Activated T-helper 2 cell treated with anti-CD3 and anti-CD28 coated beads, Interferon-gamma antibody, Interleukin-2, Interleukin-4, amounts not matched to agents 10 μg/mL and 5 μg/mL and 100 μg/mL, durations not matched to agents 14 hours and 24 hours and 36 hours (primary cell): ENCODE results near the gene MARCHF9. TPM values are rescaled to one million over a fixed set of nuclear protein-coding genes. Genes with fewer than 3 reads are reported as not detected.

Experiments
- DNase-seq: peaks from one replicate; pipeline ENCODE4 v3.0.0; 2021; ENCODE audit warnings: low spot score
- H3K27ac Mint-ChIP-seq: one replicate; pipeline ENCODE4 v1.8.0; 2021; ENCODE audit warnings: mixed read lengths
- H3K27me3 Mint-ChIP-seq: one replicate; pipeline ENCODE4 v1.8.0; 2021; ENCODE audit warnings: low read depth, mixed read lengths
- H3K36me3 Mint-ChIP-seq: one replicate; pipeline ENCODE4 v1.8.0; 2021; ENCODE audit warnings: low read depth, mixed read lengths
- H3K4me1 Mint-ChIP-seq: one replicate; pipeline ENCODE4 v1.8.0; 2021; ENCODE audit warnings: low read depth, mixed read lengths
- H3K4me3 Mint-ChIP-seq: one replicate; pipeline ENCODE4 v1.8.0; 2021; ENCODE audit warnings: low read depth, mild to moderate bottlenecking, moderate library complexity, mixed read lengths
- H3K9me3 Mint-ChIP-seq: one replicate; pipeline ENCODE4 v1.8.0; 2021; ENCODE audit warnings: mixed read lengths
- intact Hi-C: fragments of 100-400 bp; cut with micrococcal nuclease; formaldehyde crosslinking; loops from one replicate; pipeline ENCODE4 v1.15.1; 2023
- total RNA-seq: library from RNA; stranded (reverse); gene quantifications from 2 replicates; pipeline ENCODE4 v1.2.3, GENCODE V29; 2022

Gene MARCHF9
- total RNA-seq, 1 donor from 2014 or later: 26.2 TPM

GRCh38 chr12:57737467-57738460 lies 17.1 kb upstream of the MARCHF9 start:
- Mint-ChIP-seq H3K36me3 (peaks cover 36% of the 10 kb centered on the region), H3K27me3 (no peaks in the 10 kb centered on the region), H3K27ac (no peak overlapping the region), H3K4me1 (peaks cover 28% of the 10 kb centered on the region), H3K9me3 (no peaks in the 10 kb centered on the region), H3K4me3 (no peak overlapping the region)
- DNase-seq: no peak
- intact Hi-C loops: no loop called here

- Mint-ChIP-seq H3K27me3 (no peaks in the 10 kb centered on the region), H3K36me3 (peaks cover 31% of the 10 kb centered on the region), H3K4me3 (peak within 1 kb of the TSS; percentile 51), H3K4me1 (peaks cover 28% of the 10 kb centered on the region), H3K27ac (peak within 1 kb of the TSS; percentile 75), H3K9me3 (no peaks in the 10 kb centered on the region)
- DNase-seq: no peak
- intact Hi-C loops: no loop called here
Measured at GRCh38 chr12:57738661-57739237, 16.2 kb upstream of the MARCHF9 start, which contains the start of gene AGAP2. Gene AGAP2 (minus strand): TSS chr12:57738742. CDS start chr12:57738246, 496 bp downstream.

GRCh38 chr12:57739387-57739786 lies 15.5 kb upstream of the MARCHF9 start:
- Mint-ChIP-seq H3K9me3 (no peaks in the 10 kb centered on the region), H3K4me3 (peak overlapping the region; percentile 51)
- intact Hi-C loops: no loop called here

DNA sequence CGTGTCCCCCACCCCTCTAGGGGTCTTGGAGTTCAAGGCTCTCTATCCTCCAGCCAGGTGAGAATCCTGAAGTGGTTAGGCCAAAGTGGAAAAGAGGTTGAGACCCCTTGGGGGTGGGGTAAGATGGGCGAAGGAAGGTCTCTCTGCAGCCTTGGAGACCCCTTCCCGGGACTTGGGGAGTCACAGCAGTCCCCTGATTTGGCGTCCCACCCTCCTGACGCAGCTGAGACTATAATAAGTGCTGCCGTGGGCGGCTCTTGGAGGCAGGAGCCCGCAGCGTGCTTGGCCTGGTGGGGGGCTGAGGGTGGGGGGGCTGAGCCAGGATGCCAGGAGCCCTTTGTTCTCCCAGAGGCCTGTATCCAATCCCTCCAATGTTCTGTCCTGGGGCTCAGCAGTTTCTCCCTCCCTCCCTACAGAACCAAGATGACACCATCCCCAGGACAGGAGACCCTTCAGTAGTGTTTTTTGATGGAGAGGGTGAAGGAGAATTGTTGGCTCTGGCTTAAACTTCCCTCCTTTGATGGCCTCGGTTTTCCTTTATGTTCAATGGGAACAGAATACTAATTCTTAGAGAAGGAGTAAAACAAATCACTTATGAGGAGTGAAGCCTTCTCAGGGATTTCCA lies 14.9 kb upstream of the MARCHF9 start:
- Mint-ChIP-seq H3K9me3 (no peaks in the 10 kb centered on the region), H3K4me1 (peaks cover 36% of the 10 kb centered on the region), H3K36me3 (peaks cover 22% of the 10 kb centered on the region), H3K27me3 (no peaks in the 10 kb centered on the region), H3K27ac (no peak overlapping the region), H3K4me3 (peak overlapping the region; percentile 51)
- intact Hi-C loops: loop anchor here (5.0 kb wide), 2 partner anchors 108 to 253 kb away; partner anchors contain the start of genes B4GALNT1 and MARS1
- DNase-seq: no peak

More at GRCh38 chr12:57739387-57739786, 15.5 kb upstream of the MARCHF9 start:
- DNase-seq: no peak
- H3K36me3 Mint-ChIP-seq: peaks cover 29% of the 10 kb centered on the region
- H3K27ac Mint-ChIP-seq: peak overlapping the region; percentile 75
- peaks cover 35% of the 10 kb centered on the region for H3K4me1 Mint-ChIP-seq
- H3K27me3 Mint-ChIP-seq: no peaks in the 10 kb centered on the region

DNA sequence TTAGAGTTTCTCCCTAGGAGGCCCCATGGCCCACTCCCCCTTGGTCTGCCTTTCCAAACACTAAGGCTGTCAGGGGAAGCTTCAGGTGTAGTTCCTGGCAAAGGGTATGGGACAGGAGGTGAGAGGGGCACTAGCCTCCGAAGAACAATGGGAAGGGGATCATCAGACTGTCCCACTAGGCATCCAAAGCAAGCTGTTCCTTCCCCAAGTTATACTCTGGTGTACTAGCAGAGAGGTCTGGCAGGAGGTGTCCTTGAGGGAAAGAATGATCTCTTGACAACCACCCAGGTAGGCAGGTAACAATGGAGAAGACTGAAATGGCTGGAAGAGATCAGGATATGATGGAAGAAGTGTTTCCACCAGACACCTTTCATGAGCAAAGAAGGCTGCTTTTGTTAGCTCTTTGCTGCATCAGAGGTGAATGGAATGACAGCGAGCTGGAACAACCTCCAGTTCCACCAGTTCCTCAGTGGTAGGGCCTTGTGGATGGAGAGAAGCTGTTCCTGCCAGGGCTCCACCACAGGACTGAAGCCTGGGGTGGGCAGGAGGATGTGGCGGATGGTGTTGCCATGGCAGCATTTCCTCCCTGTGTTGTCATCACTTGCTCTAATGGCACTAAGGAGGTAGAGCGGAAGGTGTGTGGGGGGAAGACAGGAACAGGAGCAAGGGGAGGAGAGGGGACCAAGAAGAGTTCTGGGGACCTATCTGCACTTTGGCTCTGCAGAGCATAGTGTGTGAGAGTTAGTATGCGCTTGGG lies 14.1 kb upstream of the MARCHF9 start:
- DNase-seq: peak; percentile 84
- Mint-ChIP-seq H3K36me3 (peaks cover 21% of the 10 kb centered on the region), H3K9me3 (no peaks in the 10 kb centered on the region), H3K27ac (peak overlapping the region; percentile 78), H3K4me3 (peak overlapping the region; percentile 83), H3K27me3 (no peaks in the 10 kb centered on the region), H3K4me1 (peaks cover 40% of the 10 kb centered on the region)
- intact Hi-C loops: loop anchor here (5.0 kb wide), 2 partner anchors 109 to 254 kb away; partner anchors contain the start of genes B4GALNT1 and MARS1

GRCh38 chr12:57741413-57741789 lies 13.5 kb upstream of the MARCHF9 start:
- Mint-ChIP-seq H3K4me3 (peak overlapping the region; percentile 83), H3K36me3 (peaks cover 24% of the 10 kb centered on the region), H3K27ac (peak overlapping the region; percentile 78), H3K27me3 (no peaks in the 10 kb centered on the region), H3K9me3 (no peaks in the 10 kb centered on the region), H3K4me1 (peaks cover 45% of the 10 kb centered on the region)
- DNase-seq: no peak
- intact Hi-C loops: loop anchor here (5.0 kb wide), 2 partner anchors 109 to 254 kb away; partner anchors contain the start of genes B4GALNT1 and MARS1

GRCh38 chr12:57741844-57742738 lies 12.8 kb upstream of the MARCHF9 start:
- H3K4me1 Mint-ChIP-seq: peaks cover 44% of the 10 kb centered on the region
- H3K9me3 Mint-ChIP-seq: no peaks in the 10 kb centered on the region
- peak overlapping the region; percentile 83 for H3K4me3 Mint-ChIP-seq

GRCh38 chr12:57743769-57744168 lies 11.1 kb upstream of the MARCHF9 start:
- peak overlapping the region; percentile 93 for H3K27ac Mint-ChIP-seq
- H3K4me1 Mint-ChIP-seq: peaks cover 44% of the 10 kb centered on the region
- no peaks in the 10 kb centered on the region for H3K9me3 Mint-ChIP-seq
- H3K36me3 Mint-ChIP-seq: peaks cover 38% of the 10 kb centered on the region
- no peaks in the 10 kb centered on the region for H3K27me3 Mint-ChIP-seq
- intact Hi-C loops: loop anchor here (1.0 to 5.0 kb wide), 5 partner anchors 9 to 256 kb away; partner anchors contain the start of genes B4GALNT1, CDK4, MARS1 and OS9
- DNase-seq: no peak
- H3K4me3 Mint-ChIP-seq: peak overlapping the region; percentile 89

More at GRCh38 chr12:57741844-57742738, 12.8 kb upstream of the MARCHF9 start:
- Mint-ChIP-seq H3K36me3 (peaks cover 24% of the 10 kb centered on the region), H3K27ac (peak overlapping the region; percentile 78), H3K27me3 (no peaks in the 10 kb centered on the region)
- peak; percentile 75 for DNase-seq
- intact Hi-C loops: loop anchor here (2.0 to 5.0 kb wide), 3 partner anchors 110 to 255 kb away; partner anchors contain the start of genes B4GALNT1 and MARS1

DNA sequence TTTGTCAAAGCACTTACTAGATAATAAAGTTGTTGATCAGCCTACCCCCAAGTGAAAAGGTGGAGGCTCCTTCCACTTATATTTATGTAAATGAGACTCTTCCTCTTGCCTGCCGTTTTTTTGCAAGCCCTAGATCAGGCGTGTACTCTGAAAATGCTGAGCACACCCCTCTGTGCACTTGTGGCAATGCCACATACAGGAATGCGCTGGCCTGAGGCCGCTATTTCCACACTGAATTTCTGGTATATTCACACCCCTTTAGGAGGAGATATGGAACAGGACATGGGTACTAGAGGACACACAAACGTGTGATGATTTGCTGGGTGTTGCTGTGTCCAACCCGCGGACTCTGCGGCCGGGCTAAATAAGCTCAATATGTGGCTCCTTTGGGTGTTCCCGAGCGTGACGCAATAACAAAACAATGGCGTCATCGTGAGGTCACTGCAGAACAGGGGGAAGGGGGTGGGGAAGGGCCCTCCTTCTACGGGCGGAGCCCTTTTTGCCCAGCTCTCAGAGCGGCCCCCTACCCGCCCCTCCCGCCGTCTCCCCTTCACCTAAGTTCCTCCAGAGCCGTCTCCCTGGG lies 10.6 kb upstream of the MARCHF9 start:
- H3K9me3 Mint-ChIP-seq: no peaks in the 10 kb centered on the region
- intact Hi-C loops: loop anchor here (1.0 to 5.0 kb wide), 4 partner anchors 8 to 257 kb away; partner anchors contain the start of genes B4GALNT1, CDK4, MARS1 and OS9
- peak overlapping the region; percentile 89 for H3K4me3 Mint-ChIP-seq
- H3K36me3 Mint-ChIP-seq: peaks cover 38% of the 10 kb centered on the region
- peaks cover 42% of the 10 kb centered on the region for H3K4me1 Mint-ChIP-seq
- H3K27ac Mint-ChIP-seq: peak overlapping the region; percentile 93
- DNase-seq: peak; percentile 71
- H3K27me3 Mint-ChIP-seq: no peaks in the 10 kb centered on the region

GRCh38 chr12:57744777-57745484 lies 10.0 kb upstream of the MARCHF9 start, which contains the start of gene TSPAN31:
Gene TSPAN31 (plus strand): TSS chr12:57745039. CDS start chr12:57745155, 116 bp downstream.
- H3K9me3 Mint-ChIP-seq: no peaks in the 10 kb centered on the region
- peak within 1 kb of the TSS; percentile 89 for H3K4me3 Mint-ChIP-seq
- no peaks in the 10 kb centered on the region for H3K27me3 Mint-ChIP-seq
- peaks cover 42% of the 10 kb centered on the region for H3K36me3 Mint-ChIP-seq
- peak; percentile 91 for DNase-seq
- intact Hi-C loops: loop anchor here (1.0 to 5.0 kb wide), 4 partner anchors 7 to 258 kb away; partner anchors contain the start of genes B4GALNT1, CDK4, MARS1 and OS9
- H3K27ac Mint-ChIP-seq: peak within 1 kb of the TSS; percentile 93
- peaks cover 38% of the 10 kb centered on the region for H3K4me1 Mint-ChIP-seq
